LNCAP (cell line): ENCODE data around the gene SLIT3.
A peak's percentile ranks its signal among the peaks of the same experiment; 100 is the strongest.

ENCODE experiments used
- TF ChIP-seq, protein P1 (sequence below): fragments of 450-650 bp; IDR thresholded peaks from 2 replicates; pipeline ENCODE4 v1.5.1; 2017; ENCODE audit warnings: mild to moderate bottlenecking

Gene SLIT3

GRCh38 chr5:168952196-168952595 lies 348.7 kb downstream of the SLIT3 start:
- TF ChIP-seq, protein P1, sequence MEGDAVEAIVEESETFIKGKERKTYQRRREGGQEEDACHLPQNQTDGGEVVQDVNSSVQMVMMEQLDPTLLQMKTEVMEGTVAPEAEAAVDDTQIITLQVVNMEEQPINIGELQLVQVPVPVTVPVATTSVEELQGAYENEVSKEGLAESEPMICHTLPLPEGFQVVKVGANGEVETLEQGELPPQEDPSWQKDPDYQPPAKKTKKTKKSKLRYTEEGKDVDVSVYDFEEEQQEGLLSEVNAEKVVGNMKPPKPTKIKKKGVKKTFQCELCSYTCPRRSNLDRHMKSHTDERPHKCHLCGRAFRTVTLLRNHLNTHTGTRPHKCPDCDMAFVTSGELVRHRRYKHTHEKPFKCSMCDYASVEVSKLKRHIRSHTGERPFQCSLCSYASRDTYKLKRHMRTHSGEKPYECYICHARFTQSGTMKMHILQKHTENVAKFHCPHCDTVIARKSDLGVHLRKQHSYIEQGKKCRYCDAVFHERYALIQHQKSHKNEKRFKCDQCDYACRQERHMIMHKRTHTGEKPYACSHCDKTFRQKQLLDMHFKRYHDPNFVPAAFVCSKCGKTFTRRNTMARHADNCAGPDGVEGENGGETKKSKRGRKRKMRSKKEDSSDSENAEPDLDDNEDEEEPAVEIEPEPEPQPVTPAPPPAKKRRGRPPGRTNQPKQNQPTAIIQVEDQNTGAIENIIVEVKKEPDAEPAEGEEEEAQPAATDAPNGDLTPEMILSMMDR: no peak

- TF ChIP-seq, protein P1: no peak
These were observed 349.2 kb downstream of the SLIT3 start for GRCh38 chr5:168951769-168952168.

- TF ChIP-seq, protein P1: no peak
These were observed 349.6 kb downstream of the SLIT3 start for GRCh38 chr5:168951356-168951755.

- TF ChIP-seq, protein P1: no peak
These were observed 350.5 kb downstream of the SLIT3 start for GRCh38 chr5:168950241-168950951.

DNA sequence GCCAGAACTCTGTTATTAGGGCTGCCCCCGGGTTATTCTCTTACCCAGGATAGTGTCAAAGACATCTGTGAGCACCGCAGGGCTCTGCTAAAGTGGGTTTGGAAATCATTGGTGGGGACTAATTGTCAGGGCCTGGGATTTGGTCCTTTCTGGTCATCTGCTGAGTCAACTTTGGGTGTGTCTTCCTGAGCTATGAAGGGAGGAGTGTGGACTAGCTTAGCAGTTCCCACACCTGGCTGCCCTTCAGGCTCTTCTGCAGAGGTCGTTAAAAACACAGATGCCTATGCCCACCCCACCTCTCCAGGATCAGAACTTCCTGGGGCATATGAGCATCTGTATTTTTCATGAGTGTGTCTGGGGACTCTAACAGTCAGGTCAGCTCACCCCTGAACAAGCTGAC lies 352.2 kb downstream of the SLIT3 start:
- TF ChIP-seq, protein P1: no peak

- TF ChIP-seq, protein P1: peak; percentile 94
These were observed 353.6 kb downstream of the SLIT3 start for GRCh38 chr5:168947212-168947868.

DNA sequence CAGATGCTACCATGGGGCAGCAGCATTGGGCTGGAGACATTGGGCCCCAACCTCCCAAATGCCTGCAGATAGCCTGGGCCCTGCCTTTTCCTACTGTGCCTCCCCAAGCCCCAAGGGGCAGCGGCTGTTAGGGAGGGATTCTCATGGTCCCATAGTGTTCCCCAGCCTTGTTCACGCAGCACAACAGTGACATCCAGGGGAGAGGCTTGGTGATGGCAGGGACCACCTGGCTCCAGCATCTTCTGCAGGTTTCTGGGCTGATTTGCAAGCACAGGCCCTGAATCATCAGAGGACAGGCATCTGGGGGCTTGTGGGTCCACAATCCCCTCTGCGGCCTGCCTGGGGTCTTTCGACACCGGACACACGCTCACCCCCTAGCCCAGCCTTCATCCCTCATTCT lies 354.6 kb downstream of the SLIT3 start:
- TF ChIP-seq, protein P1: no peak
